Vagina (tissue), 2 donors: ENCODE results near the gene GRM7. TPM values are rescaled to one million over a fixed set of nuclear protein-coding genes. Genes with fewer than 3 reads are reported as not detected.

Experiments
- DNase-seq, 2 donors: peaks; one replicate each; pipeline ENCODE4 v3.0.0-alpha.2; 2017; ENCODE audit errors: extremely low spot score in 2 of 2
- H3K27ac ChIP-seq: fragments of 200-600 bp; sonication (generic); one replicate; pipeline ENCODE4 v1.5.1; 2019
- H3K27me3 ChIP-seq: fragments of 200-600 bp; sonication (generic); one replicate; pipeline ENCODE4 v1.5.1; 2019
- H3K36me3 ChIP-seq, 2 donors: fragments of 200-600 bp; sonication (generic); one replicate each; pipeline ENCODE4 v1.5.1; 2017 to 2019
- H3K4me1 ChIP-seq: fragments of 200-600 bp; sonication (generic); one replicate; pipeline ENCODE4 v1.5.1; 2019
- H3K4me3 ChIP-seq, 2 donors: fragments of 200-600 bp; sonication (generic); 1 replicate in 1 of 2; 2 replicates in 1 of 2; pipeline ENCODE4 v1.5.1; 2016 to 2019
- H3K9me3 ChIP-seq: fragments of 200-600 bp; sonication (generic); one replicate; pipeline ENCODE4 v1.5.1; 2019
- CTCF ChIP-seq, 3 experiments: fragments of 450-650 bp in 2 of 3; fragments of 200-600 bp in 1 of 3; sonication (generic) in 1 of 3; IDR thresholded peaks; one replicate each; pipeline ENCODE4 v1.5.1; 2017 to 2019; ENCODE audit warnings: antibody characterized with exemption in 3 of 3, mild to moderate bottlenecking in 2 of 3, moderate library complexity in 2 of 3
- POLR2A ChIP-seq, 2 donors: fragments of 450-650 bp; IDR thresholded peaks; one replicate each; pipeline ENCODE4 v1.6.1; 2017; ENCODE audit warnings: antibody characterized with exemption in 2 of 2, mild to moderate bottlenecking in 2 of 2, moderate library complexity in 2 of 2
- POLR2AphosphoS5 ChIP-seq, 2 donors: sonication (generic); formaldehyde crosslinking; IDR thresholded peaks; one replicate each; pipeline ENCODE4 v1.9.0; 2017; ENCODE audit warnings: antibody characterized with exemption in 2 of 2, mild to moderate bottlenecking in 2 of 2, low read depth in 1 of 2; ENCODE audit not compliant: insufficient read depth in 1 of 2
- intact Hi-C: fragments of 100-400 bp; cut with DNase I; formaldehyde crosslinking; loops from one replicate; pipeline ENCODE4 v1.15.1; 2023
- total RNA-seq: library from RNA; depleted of rRNA; stranded (reverse); fragments of >200 nt; gene quantifications from one replicate; pipeline ENCODE4 v1.2.3, GENCODE V29; 2016

The GRM7 gene
- total RNA-seq, 1 donor from 2014 or later = 2.0 TPM

- DNase-seq = no peak
- intact Hi-C loops = no loop called here
- Histone ChIP-seq H3K4me3 (no peak overlapping the region), H3K36me3 (no peaks in the 10 kb centered on the region), H3K9me3 (no peaks in the 10 kb centered on the region), H3K27ac (no peak overlapping the region), H3K4me1 (no peaks in the 10 kb centered on the region), H3K27me3 (no peaks in the 10 kb centered on the region)
- TF ChIP-seq POLR2AphosphoS5 (IDR thresholded peaks at IDR 0.05; ENCODE audit: insufficient read depth in 1 of 2, low read depth in 1 of 2) (no peak), CTCF (IDR thresholded peaks at IDR 0.05) (no peak), POLR2A (IDR thresholded peaks at IDR 0.05) (no peak)
Observed at GRCh38 chr3:7306901-7307300, 446.0 kb downstream of the GRM7 start.

DNA sequence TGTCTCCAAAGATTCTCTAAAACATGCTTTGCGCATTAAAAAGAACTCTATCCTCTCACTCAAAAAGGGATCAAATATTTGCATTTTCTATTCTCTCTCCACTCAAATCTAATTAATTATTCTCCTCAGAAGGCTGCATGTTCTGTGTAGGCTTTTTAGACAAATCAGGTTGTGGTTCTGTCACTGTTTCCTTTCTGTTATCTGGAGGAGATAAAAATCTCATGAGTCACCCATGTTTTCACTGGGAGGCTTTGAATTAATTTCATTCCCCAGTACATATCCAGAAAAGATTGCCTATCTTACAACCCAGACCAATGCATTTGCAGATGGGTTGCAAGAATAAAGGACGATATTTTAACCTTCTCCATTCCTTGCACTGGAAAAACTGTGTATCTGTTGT, 446.5 kb downstream of the GRM7 start:
- intact Hi-C loops = no loop called here
- no peak overlapping the region for H3K27ac ChIP-seq
- TF ChIP-seq CTCF (IDR thresholded peaks at IDR 0.05) (no peak), POLR2A (IDR thresholded peaks at IDR 0.05) (no peak), POLR2AphosphoS5 (IDR thresholded peaks at IDR 0.05; ENCODE audit: insufficient read depth in 1 of 2, low read depth in 1 of 2) (no peak)
- H3K4me1 ChIP-seq = no peaks in the 10 kb centered on the region
- no peaks in the 10 kb centered on the region for H3K9me3 ChIP-seq
- H3K36me3 ChIP-seq = no peaks in the 10 kb centered on the region
- DNase-seq = no peak
- H3K27me3 ChIP-seq = no peaks in the 10 kb centered on the region
- H3K4me3 ChIP-seq = no peak overlapping the region

DNA sequence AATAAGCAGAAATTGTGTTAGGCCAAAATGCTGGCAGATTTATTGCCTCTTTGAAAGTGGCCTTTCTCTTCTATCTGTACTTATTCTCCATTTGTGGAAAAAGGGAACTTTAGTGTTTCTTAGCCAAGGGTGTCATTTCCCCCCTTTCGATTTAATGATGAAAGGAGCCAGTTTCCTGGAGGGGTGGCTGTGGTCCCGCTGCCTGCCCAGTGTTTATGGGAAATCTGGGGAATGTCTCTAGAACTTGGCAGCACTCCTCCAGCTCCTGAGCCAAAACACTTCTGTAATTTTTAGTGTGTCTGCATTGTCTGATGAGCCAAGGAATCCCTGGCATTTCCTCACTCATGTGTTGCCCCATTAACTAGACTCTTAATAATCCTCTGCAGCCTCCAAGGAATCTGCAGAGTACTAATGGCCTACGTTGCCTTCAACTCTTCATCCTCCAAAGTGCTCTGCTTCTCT, 448.8 kb downstream of the GRM7 start:
- no peaks in the 10 kb centered on the region for H3K27me3 ChIP-seq
- no peak for DNase-seq
- no peaks in the 10 kb centered on the region for H3K36me3 ChIP-seq
- no peak overlapping the region for H3K4me3 ChIP-seq
- TF ChIP-seq POLR2AphosphoS5 (IDR thresholded peaks at IDR 0.05; ENCODE audit: insufficient read depth in 1 of 2, low read depth in 1 of 2) = peak in 1 of 2 donors; percentile 17
- no peak for TF ChIP-seq POLR2A (IDR thresholded peaks at IDR 0.05)
- intact Hi-C loops = no loop called here
- H3K4me1 ChIP-seq = no peaks in the 10 kb centered on the region
- no peak overlapping the region for H3K27ac ChIP-seq
- no peaks in the 10 kb centered on the region for H3K9me3 ChIP-seq

- no peaks in the 10 kb centered on the region for H3K36me3 ChIP-seq
- H3K27me3 ChIP-seq = no peaks in the 10 kb centered on the region
- TF ChIP-seq CTCF (IDR thresholded peaks at IDR 0.05) (no peak), POLR2A (IDR thresholded peaks at IDR 0.05) (no peak), POLR2AphosphoS5 (IDR thresholded peaks at IDR 0.05; ENCODE audit: insufficient read depth in 1 of 2, low read depth in 1 of 2) (no peak)
- DNase-seq = no peak
- no peaks in the 10 kb centered on the region for H3K9me3 ChIP-seq
- no peaks in the 10 kb centered on the region for H3K4me1 ChIP-seq
- no peak overlapping the region for H3K4me3 ChIP-seq
- intact Hi-C loops = no loop called here
- H3K27ac ChIP-seq = no peak overlapping the region
Observed at GRCh38 chr3:7315037-7315436, 454.1 kb downstream of the GRM7 start.

GRCh38 chr3:7322957-7323669, 462.2 kb downstream of the GRM7 start:
- H3K4me1 ChIP-seq = no peaks in the 10 kb centered on the region
- H3K9me3 ChIP-seq = no peaks in the 10 kb centered on the region
- no peak for DNase-seq
- H3K27me3 ChIP-seq = no peaks in the 10 kb centered on the region
- intact Hi-C loops = no loop called here
- H3K36me3 ChIP-seq = no peaks in the 10 kb centered on the region
- H3K27ac ChIP-seq = no peak overlapping the region
- TF ChIP-seq POLR2AphosphoS5 (IDR thresholded peaks at IDR 0.05; ENCODE audit: insufficient read depth in 1 of 2, low read depth in 1 of 2) (no peak), POLR2A (IDR thresholded peaks at IDR 0.05) (no peak), CTCF (IDR thresholded peaks at IDR 0.05) (no peak)
- H3K4me3 ChIP-seq = no peak overlapping the region
